ENCODE results near the gene FZR1.

- TF ChIP-seq ATF3 (IDR thresholded peaks at IDR 0.05) (no peak), ATF3 (CRISPR knock-in tag; conservative IDR thresholded peaks at IDR 0.05) (no peak), ZNF75A (CRISPR knock-in tag; IDR thresholded peaks at IDR 0.05) (no peak), XRCC5 (IDR thresholded peaks at IDR 0.05; ENCODE audit: low read depth, low read length) (no peak), ZNF347 (CRISPR knock-in tag; IDR thresholded peaks at IDR 0.05; ENCODE audit: low read depth) (no peak), RBBP5 (IDR thresholded peaks at IDR 0.05; ENCODE audit: borderline replicate concordance, insufficient read depth, low read length, poor library complexity, severe bottlenecking) (no peak), CTCF (IDR thresholded peaks at IDR 0.05 in 2 of 3, conservative IDR thresholded peaks at IDR 0.05 in 1 of 3; ENCODE audit: insufficient read depth in 2 of 3, low read depth in 1 of 3, low read length in 3 of 3) (no peak), THRAP3 (IDR thresholded peaks at IDR 0.05; ENCODE audit: borderline replicate concordance) (no peak)
Observed at GRCh38 chr19:3458229-3459088, 47.7 kb upstream of the FZR1 start.
